Stimulated activated CD8-positive, alpha-beta memory T cell treated with anti-CD3 and anti-CD28 coated beads, Interleukin-7, amount 100 ng/mL, for 1 hour (primary cell): ENCODE results near the gene MGST1.
"Not testable (repeated sequence)": the region's sequence is repeated elsewhere in the genome, so short reads cannot be mapped to it uniquely, and the experiment has no call there.

Experiments
- DNase-seq, 2 donors: peaks; one replicate each; pipeline ENCODE4 v3.0.0-alpha.2; 2020; ENCODE audit warnings: low read depth in 2 of 2

The MGST1 gene

GRCh38 chr12:16352481-16352880 is 5.0 kb downstream of the MGST1 start:
- no peak for DNase-seq

- DNase-seq, result no peak
These were observed 11.4 kb downstream of the MGST1 start for GRCh38 chr12:16358878-16359277.

- DNase-seq, result no peak
These were observed 12.4 kb downstream of the MGST1 start for GRCh38 chr12:16359512-16360491.

- no peak for DNase-seq
These were observed 13.8 kb downstream of the MGST1 start for GRCh38 chr12:16361142-16361783.

GRCh38 chr12:16362550-16362949 is 15.1 kb downstream of the MGST1 start:
- no peak for DNase-seq

DNA sequence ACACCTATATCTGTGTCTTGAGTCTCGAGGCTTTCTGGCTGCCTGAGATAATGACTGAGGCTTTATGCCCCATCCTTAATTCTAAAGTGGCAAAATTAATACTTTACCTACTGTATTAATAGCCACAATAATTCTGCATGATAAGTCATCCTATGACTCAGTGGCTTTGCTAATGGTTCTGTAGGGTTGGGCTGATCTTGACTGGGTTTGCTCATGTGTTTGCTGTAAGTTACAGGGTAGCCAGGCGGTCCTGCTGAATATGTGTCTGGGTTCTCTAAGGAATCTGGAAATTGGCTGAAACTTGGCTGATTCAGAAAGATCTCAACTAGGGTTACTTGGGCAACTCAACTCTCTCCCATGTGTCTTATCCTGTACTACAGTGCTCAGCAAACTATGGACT is 21.7 kb downstream of the MGST1 start:
- no peak for DNase-seq

GRCh38 chr12:16370096-16370495 is 22.7 kb downstream of the MGST1 start:
- DNase-seq, result no peak

- not testable (repeated sequence) for DNase-seq
These were observed 35.3 kb downstream of the MGST1 start for GRCh38 chr12:16382652-16383312.

GRCh38 chr12:16384732-16385131 is 37.3 kb downstream of the MGST1 start:
- no peak for DNase-seq

- no peak for DNase-seq
These were observed 38.6 kb downstream of the MGST1 start for GRCh38 chr12:16385782-16386646.

GRCh38 chr12:16387919-16388318 is 40.5 kb downstream of the MGST1 start:
- DNase-seq, result no peak

- no peak for DNase-seq
These were observed 42.1 kb downstream of the MGST1 start for GRCh38 chr12:16389594-16389993.

DNA sequence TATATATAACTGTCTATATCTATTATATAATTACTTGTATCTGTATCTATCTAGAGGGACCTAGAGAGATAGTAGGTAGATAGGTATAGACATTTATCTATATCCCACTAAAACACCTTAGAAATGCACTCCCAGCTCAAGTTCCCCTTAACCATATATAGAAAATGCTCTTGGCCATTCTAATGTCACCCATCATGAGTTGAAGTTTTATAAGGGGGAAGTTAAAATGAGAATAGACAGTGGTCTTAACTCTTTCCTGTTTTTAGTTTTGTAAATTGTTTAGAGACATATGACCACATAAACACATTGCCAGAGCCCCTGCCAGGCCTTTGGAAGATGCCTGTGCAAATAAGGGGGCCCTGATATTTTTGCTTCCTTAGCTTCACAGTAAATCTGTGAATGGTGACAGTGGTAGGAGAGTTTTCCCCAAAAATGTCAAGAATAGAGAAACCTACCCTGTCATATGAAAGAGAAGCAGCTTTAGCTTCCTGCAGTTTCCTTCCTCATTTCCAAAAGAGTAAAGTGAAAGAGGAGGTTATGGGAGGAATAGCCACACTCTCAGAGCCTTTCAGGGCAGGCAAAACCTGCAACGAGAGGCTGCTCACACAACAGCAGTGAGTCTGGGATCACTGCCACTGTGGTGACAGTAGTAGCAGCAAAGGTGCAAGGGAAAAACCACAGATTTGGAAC is 45.5 kb downstream of the MGST1 start:
- DNase-seq, result no peak

GRCh38 chr12:16399101-16399500 is 51.7 kb downstream of the MGST1 start:
- no peak for DNase-seq

DNA sequence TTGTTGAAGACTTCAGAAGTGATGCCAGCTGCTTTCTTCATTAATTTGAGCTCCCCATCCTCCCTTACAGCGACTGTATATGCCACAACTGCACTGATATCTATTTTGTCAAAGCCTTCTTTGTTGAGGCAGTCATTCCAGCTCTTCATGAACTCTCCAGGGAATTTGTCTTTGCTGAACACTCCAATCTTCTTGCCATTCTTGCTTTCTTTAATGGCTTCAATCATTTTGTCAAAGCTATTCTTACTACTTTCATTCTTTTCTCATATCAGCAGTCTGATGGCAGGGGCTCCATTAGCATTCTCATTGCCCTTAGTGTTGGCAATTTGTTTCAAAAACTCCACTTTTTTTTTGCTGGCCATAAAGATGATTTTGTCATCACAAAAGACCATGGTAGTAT is 54.4 kb downstream of the MGST1 start:
- DNase-seq, result not testable (repeated sequence)

DNA sequence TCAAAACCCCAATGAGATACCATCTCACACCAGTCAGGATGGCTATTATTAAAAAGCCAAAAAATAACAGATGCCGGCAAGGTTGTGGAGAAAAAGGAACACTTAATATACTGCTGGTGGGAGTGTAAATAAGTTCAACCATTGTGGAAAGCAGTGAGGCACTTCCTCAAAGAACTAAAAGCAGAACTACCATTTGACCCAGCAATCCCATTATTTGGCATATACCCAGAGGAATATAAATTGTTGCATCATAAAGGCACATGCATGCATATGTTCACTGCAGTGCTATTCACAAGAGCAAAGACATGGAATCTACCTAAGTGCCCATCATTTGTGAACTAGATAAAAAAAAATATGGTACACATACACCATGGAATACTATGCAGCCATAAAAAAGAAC is 59.9 kb downstream of the MGST1 start:
- DNase-seq, result no peak
